Fibroblast of skin of right biceps (primary cell): ENCODE results near the gene GFRA1.

Experiments used
- DNase-seq: peaks from one replicate; pipeline ENCODE4 v3.0.0-alpha.2; 2013

Gene GFRA1

DNA sequence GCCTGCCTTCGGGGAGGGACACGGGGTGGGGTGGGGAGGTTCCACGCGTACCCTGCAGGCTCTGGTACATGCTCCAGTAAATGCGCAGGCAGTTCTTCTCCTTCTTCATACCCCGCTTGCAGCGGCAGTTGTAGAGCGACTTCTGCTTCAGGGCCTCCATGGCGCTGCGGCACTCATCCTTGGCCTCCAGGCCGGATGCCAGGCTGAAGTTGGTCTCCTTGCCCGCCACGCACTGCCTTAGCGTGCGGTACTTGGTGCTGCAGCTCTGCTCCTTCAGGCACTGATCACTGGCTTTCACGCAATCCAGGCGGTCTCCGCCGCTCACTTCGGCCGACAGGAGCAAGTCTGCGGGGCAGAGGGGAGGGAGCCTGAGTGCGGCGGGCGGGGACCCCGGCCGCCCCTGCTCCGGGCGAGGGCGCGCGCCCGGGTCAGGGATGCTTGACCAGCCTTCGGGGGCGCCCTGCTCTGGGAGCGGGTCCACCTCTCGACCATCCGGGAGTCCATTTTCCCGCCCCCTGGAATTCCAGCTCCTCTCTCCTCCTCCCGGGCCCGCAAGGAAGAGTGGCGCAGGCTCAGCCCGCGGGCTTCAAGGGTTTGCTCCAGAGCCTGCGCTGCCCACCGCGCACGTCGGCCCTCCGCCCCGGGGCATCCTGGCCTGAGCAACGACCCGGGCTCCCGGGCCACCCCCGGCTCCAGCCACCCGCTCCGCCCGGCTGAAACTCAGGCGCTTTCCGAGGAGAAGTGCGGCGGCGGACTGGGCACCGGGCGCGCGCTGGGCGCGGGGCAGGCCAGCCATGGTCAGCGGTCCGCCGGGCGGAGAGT lies 2.0 kb downstream of the GFRA1 start:
- no peak for DNase-seq

DNA sequence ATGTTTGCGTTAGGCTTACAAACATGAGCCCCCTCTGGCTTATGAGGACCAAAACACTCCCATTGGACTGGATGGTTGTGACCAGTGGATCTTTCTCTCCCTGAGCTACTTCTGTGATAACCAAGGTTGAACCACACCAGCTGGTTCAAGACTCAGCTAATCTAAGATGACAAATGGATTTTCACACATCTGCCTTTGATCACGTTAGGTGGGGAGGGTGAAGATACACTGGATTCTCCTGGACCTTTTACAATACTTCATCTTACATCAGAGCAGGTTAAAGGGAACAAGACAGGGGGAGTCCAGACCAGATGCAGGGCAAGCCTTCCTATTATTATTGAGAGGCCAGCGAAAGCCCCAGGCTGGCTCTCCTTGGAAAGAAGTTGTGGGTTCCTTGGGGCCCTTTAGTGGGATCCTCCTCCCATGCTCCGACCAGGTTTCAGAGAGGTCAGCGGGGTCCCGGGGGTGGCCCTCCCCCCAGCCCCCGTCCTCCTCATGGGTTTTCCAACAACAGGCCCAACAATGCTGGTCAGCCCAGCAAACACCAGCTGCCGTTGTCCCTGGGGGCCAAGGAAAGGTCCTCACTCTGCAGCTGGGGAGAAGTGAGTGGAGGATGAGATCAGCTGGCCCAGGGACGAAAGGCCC lies 2.8 kb downstream of the GFRA1 start:
- DNase-seq, result no peak

DNA sequence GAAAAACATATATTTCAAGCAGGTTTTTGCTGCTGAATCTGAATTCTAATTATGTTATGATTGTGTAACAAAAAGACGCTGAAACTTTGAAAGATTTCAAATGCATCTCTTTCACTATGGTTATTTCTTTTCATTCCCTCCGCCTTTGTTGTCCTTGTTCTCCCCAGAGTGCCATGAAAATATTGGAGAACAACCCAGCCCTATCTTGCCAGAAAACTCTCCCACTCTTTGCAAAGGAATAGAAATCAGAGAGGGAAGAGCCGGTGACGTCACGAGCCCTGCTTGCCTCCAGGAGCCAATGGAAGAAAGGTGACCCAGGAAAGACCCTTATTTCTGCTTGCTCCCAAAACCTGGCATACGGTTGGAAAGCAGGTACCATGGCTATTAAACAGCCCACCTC lies 3.4 kb downstream of the GFRA1 start:
- DNase-seq, result no peak

DNA sequence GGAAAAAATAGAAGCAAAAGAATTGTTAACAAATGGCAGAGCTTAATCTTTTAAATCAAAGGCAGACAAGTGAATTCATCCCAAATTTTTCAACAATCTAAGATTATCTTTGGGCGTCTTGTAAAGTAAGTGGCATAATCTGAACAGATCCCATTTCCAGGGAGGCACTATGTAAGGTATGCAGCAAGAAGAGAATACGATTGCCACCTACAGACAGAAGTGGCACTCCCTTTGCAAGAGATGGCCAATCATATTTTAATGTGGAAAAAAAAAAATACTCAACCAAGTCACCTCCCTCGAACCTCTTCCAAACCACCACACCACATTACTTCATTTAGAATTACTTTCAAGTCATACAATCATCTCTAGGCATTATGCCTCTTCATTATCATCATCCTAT lies 4.0 kb downstream of the GFRA1 start:
- DNase-seq, result no peak

DNA sequence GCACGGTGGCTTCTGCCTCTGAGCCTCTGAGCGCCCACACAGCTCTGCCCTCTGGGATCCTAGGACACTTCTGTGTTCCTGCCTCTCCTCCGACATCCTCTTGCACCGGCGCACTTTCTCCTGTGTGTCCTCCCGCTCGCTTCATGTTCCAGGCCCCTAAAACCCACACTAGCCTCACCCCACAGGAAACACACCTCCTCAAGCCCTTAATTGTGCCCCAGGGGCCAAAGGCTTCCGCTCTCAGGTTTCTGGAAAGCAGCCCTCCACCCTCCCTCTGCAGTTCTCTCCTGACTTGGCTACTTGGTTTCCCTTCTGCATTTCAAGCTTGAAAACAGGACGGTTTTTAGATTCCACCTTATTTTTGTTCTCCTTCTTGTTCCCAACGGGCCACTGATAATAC lies 7.3 kb downstream of the GFRA1 start:
- no peak for DNase-seq

DNA sequence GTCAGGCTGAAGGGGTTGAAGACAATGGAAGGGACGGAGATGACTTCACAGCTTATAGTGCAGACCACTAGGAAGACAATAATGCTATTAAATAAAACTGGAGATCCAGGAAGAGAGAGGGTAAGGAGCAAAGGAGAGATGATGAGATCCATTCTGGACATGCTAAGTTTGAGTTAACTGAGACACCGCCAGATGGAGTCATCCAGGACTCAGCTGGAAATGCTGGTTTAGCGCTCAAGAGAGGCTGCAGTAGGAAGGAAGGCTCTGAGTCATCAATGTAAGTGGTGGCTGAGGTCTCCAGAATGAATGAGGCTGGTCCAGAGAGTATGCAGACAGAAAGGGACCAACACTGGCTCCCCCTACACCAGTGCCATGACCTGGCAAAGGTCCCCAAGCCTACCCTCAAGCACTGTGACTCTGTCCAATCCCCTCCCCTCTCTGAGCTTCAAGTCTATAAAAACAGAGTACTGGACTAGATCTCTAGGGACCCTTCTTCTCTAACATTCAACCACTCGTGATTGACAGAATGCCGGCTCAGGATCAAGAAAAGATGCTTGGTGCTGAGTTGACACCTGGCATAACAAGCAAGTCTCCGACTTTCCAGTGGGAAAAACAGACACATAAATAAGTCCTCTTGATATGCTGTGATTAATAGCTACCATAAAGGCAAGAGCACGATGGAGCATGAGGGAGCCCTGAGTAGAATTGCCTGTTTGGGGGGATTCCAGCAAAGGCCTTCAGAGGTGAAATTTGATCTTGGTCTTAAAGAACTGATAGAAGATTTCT lies 8.9 kb downstream of the GFRA1 start:
- peak; percentile 45 for DNase-seq

DNA sequence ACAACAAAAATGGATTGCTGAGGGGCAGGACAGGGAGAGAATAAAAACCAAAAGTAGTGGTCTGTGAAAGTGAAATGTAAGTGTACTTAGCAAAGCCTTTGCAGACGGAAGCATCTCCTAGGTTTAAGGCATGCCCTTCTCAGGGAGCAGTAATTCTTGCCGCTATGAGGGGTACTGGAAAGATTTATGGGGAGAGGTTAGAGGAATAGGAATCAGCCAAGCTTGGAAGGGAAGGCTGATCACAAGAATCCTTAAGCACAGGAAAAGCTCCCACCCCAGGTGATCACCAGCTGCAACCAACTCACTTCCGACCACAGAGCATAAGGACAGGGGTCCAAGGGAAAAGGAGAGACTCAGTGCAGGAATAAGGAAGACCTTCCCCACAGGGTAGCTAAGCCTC lies 10.3 kb downstream of the GFRA1 start:
- DNase-seq, result no peak

DNA sequence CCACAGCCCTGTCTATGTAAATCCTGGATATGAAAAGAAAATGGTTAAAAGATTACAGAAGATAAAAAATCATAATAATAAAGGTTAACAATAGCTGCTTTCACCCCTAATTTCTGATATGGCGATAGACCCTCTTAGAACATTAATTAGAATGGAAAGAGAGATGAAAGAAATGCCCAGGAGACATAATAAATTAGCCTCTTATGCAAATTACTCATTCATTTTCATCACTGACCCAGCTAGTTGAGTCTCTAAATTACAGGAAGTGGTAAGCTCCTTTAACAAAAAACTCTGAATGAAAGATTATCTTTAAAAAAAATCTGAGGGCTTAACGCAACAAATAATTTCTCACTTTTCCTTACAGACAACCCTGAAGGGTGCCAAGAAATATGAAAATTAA lies 12.4 kb downstream of the GFRA1 start:
- DNase-seq, result no peak

DNA sequence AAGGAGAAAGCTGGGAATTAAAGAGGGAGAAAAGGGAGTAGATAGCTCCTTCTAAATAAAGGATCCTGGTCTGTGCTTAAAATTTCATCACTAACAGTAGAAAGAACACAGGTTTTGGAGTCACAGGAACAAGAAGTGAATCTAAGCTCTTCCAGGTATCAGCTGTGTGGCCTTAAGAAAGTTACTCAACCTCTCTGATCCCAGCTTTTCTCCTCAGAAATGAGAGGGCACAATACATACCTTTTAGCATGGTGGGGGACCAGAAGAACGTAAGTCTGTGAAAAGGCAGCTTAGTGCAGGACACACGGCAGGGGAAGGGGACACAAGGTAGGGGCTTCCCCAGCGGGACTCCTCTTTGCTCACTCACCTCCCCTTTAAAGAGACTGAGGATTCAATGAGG lies 13.4 kb downstream of the GFRA1 start:
- DNase-seq, result no peak

DNA sequence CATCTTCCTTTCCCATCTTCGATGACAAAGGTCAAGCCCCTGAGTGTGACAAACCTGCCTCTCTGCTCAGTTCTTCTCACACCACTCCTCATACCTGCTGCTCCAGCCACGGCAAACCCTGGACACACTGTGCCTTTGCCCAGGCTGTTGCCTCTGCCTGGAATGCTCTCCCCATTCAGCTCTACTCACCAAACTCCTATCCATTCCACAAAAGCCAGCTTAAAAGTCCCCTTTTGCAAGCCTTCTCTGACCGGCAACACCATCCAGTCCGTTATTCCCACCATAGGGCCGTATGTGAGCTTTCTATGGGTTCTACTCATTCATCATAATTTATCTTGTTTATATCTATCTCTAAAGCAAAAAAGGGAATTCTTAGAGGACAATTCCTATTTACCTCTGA lies 15.2 kb downstream of the GFRA1 start:
- no peak for DNase-seq

DNA sequence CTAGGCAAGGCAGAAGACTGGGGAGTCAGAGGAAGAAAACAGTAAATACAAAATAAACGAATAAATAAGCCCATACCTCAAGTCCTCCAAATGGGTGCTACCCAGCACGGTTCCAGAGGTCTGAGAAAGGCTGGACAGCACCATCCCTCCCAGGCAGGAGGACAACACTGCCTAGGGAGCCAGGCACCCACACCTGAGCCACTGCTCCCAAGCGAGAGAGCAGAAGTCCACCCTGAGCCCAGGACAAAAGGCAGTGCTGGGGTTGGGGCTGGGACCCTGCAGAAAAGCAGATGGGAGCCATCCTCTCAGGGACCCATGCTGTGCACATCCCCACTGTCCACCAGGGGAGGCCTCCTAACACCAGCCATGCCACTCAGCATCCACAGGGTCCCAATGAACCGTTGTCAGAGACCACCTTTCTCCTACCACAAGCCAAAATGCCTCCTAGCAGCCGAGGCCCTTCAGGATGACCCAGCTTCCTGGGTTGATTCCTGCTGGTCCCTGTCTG lies 16.2 kb downstream of the GFRA1 start:
- DNase-seq, result no peak

DNA sequence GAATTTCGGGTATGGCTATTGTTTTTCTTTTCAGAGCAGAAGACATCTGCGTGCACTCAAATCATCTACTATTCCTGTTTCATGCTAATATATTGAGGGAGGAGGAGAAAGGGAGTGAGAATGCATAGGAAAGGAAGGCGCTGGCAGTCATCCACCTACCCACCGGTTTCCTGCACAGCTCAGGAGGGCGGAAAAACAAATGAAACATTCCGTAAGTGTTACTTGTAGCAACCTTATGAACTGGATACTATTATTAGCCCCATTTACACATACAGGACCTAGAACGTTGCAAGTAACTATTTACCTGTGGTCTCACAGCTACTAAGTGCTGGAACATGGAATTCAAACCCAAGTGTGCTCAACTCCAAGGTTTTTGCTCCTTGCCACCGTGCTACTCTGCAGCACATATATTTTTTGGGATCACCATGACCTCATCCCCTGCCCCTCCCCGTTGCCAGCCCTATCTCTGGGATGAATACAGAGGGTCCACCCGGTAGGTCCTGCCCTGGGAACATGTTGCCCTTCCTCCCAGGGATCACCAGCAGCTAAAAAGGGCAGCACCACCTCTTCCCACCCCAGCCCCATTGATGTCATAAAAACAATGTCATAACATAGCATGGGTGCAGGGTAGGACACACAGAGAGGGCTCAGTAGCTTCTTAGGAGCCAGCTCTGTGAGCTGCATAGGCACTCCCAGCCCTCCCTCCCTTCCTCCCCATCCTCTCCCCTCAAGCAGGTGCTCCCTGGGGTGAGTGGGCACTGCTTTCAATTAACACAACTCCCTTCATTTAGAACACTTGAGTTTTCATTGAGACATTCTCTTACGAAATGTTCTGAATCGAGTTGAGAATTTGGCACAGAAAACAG lies 16.9 kb downstream of the GFRA1 start:
- peak; percentile 44 for DNase-seq

DNA sequence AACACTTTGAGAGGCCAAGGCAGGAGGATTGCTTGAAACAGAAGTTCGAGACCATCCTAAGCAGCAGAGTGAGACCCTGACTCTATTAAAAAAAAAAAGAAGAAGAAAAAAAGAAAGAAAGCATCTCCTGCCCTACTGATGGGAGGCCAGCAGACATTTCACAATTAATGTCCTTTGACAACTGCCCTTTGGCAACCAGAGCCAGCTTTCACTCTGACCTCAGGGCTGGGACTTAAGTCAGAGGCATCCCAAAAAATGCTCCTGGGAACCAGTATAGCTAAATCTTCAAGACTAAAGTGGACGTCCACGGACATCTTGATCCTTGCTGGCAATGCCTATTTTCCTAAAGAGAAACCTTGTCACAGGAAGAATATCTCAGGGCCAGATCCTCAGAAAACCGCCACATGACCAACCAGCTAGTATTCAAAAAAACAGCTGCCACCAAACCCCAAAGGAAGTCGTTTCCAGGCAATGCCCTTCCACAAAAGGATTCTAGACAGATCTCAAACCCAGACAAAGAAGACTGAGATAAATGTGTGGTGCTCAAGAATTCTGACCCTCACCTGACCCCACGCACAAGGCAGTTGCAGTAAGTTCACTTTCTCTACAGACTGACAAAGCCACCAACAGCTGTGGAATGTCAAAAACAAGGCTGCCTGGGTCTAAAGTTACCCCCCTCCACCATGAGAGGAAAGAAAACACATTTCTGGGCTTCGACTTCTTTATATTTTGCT lies 18.4 kb downstream of the GFRA1 start:
- peak; percentile 55 for DNase-seq

DNA sequence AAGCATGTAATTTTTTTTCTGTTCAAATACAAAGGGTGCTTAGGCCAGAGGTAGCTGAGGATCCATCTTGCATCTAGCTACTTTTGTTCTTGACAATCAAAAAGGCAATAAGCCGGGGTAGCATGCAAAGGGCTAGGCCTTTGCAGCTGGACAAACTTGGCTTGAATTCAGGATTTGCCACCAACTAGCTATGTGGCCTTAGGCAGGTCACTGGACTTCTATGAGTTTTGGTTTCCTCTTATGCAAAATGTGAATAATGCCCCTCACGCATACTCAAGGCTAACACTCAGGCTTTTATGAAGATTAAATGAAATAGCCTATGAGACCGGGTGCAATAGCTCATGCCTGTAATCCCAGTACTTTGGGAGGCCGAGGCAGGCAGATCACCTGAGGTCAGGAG lies 19.3 kb downstream of the GFRA1 start:
- no peak for DNase-seq

DNA sequence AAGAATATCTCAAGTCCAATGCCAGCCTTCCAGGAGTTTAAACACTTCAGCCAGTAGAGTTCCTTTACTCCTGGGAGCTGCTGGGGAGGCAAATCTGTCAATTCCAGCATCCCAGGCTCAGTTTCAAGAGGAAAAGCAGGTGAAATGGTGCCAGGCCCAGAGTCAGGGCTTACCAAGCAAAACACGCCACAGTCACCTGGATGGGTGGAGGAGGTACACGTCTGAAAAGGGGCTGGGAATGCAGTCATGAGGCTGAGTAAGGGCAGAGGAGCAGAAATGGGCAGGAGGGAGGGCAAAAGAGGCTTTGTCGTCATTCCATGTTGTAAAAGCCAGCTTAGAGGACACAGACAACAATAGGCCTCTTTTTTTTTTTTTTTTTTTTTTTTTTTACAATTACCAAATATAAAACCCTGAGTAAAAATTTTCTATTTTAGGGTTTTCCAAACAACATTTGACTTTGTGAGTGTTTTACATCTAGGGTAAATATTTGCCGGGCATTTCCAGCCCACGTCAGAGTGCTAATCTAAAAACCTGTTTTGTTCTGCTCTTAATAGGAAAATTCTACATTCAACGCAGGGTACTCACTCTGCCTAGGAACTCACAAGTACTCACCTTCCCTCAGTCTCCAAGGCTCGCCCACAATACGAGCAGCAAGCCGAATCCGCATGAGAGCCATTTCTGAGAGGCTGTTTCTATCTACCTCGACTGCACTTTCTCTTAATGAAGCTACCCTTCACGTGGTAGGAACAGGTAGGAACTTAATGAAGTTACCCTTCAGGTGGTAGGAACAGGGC lies 21.2 kb downstream of the GFRA1 start:
- no peak for DNase-seq

DNA sequence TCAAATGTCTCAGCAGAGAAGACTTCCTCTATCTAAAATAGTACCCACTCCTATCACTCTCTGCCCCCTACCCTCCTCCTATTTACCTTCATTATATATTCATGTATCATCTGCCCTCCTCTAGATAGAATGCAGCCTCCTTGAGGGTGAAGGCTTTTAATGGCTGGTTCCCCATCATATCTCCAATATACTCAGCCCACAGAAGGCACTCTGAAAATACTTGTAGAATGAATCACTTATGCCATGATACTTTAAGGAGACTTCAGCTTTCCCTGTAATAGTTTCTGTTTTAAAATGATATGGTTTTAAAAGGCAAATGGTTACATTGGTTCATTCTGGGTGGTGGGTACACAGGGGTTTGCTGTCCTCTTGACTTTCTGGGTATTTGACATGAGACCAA lies 25.3 kb downstream of the GFRA1 start:
- no peak for DNase-seq

DNA sequence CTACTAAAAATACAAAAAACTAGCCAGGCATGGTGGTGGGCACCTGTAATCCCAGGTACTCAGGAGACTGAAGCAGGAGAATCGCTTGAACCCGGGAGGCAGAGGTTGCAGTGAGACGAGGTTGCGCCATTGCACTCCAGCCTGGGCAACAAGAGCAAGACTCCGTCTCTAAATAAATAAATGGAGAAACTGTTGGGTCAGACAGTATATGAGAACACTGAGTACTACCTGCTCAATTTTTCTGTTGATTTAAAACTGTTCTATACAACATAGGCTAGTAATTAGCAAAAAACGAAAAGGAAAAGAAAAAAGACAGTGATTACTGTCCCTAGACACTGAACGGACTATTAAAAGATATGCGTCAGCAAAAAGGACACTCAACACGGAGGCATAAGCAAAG lies 26.7 kb downstream of the GFRA1 start:
- no peak for DNase-seq

DNA sequence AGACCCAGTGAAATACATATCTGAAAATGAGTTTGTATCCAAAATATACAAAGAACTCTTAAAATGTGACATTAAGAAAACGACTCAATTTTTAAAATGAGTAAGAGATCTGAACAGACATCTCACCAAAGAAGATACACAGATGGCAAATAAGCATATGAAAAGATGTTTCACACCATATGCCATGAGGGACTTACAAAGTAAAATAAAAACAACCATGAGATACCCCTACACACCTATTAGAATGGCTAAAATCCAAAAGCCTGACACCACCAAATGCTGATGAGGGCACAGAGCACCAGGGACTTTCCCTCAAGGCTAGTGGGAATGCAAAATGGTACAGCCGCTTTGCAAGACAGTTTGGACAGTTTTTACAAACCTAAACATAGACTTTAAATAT lies 27.9 kb downstream of the GFRA1 start:
- no peak for DNase-seq

DNA sequence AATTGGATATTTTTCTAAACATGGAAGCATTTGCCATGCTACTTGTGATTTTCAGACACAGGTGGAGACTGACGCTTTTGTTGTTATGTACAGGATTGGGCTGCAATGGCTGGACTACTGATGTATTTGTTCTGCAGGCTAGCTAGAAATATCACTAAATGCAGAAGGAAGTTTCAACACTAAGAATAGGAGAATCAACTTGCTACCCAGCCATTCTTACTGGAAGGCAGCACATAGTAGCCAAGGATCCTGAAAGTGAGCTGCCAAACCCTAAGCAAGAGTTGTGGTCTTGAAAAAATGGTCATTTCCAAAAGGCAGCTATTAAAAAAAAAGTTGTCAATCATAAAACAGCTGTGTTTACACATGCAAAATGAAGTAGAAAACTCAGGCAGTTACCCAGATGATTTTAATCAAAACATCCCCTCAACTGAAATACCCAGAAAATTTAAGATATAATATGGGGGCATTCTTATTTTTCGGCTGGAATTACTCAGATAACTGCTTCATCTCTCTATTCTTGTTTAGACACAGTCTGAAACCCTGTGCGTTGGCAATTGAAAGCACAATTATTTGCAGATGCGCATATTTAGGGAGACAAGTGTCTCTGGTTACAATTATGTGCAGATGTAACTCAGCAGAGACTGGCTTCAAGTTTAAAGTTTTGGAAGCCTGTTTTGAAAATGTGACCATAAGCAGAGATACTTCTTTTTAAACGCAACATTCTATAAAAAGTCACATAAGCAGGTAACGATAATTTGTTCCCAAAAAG lies 31.2 kb downstream of the GFRA1 start:
- peak; percentile 5 for DNase-seq

DNA sequence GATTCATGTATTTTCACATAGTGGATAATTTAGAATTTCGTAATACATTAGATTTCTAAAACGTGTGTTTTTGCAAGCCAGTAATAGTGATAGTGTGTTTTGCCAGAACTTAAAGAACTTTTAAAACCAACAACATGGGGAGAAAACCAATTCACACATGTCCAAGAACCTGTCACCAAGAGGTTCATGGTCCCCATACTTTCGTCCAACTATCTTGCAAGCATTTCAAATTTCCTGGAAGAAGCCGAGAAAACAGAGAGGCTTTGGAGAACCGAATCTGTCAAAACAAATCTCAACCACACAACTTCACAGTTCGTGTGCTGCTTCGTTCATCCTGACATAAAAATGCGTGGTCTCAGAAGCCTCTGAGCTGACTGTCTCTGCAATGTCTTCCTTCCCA lies 31.9 kb downstream of the GFRA1 start:
- no peak for DNase-seq
